K562 (cell line): Measurements from ENCODE around the gene HNF4A. TPM values are rescaled to one million over a fixed set of nuclear protein-coding genes. Genes with fewer than 3 reads are reported as not detected.

Experiments used
- FOXK1 ChIP-seq: sonication (generic); formaldehyde crosslinking; IDR thresholded peaks from 2 replicates; pipeline ENCODE4 v1.8.0; 2022; ENCODE audit warnings: missing genetic modification reagents, mild to moderate bottlenecking, borderline replicate concordance
- MAZ ChIP-seq, 2 experiments: fragments of 450-650 bp in 1 of 2; sonication (generic) in 1 of 2; formaldehyde crosslinking; IDR thresholded peaks in 1 of 2; conservative IDR thresholded peaks in 1 of 2; 2 replicates each; pipeline versions ENCODE4 v1.4.0 to v1.5.0; 2020; ENCODE audit warnings: mild to moderate bottlenecking in 1 of 2, missing genetic modification reagents in 1 of 2
- NBN ChIP-seq: fragments of 450-650 bp; IDR thresholded peaks from 2 replicates; pipeline ENCODE4 v1.6.1; 2016; ENCODE audit warnings: low read depth, mild to moderate bottlenecking
- POLR2B ChIP-seq: fragments of 450-650 bp; IDR thresholded peaks from 2 replicates; pipeline ENCODE4 v1.6.1; 2018; ENCODE audit warnings: low read depth; ENCODE audit not compliant: partially characterized antibody
- ZNF12 ChIP-seq: sonication (generic); formaldehyde crosslinking; IDR thresholded peaks from 2 replicates; pipeline ENCODE4 v1.4.0; 2020; ENCODE audit warnings: mild to moderate bottlenecking, missing genetic modification reagents
- ZNF584 ChIP-seq: fragments of 200-800 bp; sonication (Bioruptor generic); IDR thresholded peaks from 2 replicates; pipeline ENCODE4 v1.6.1; 2016; ENCODE audit warnings: low read depth, mild to moderate bottlenecking, missing genetic modification characterization, missing compliant biosample characterization
- ZNF766 ChIP-seq: fragments of 200-800 bp; sonication (Bioruptor generic); conservative IDR thresholded peaks from 2 replicates; pipeline ENCODE4 v1.6.1; 2016; ENCODE audit warnings: missing genetic modification characterization, missing compliant biosample characterization
- ZNF778 ChIP-seq: fragments of 450-650 bp; formaldehyde crosslinking; IDR thresholded peaks from 2 replicates; pipeline ENCODE4 v1.4.0; 2020; ENCODE audit warnings: mild to moderate bottlenecking, moderate library complexity
- polyA plus RNA-seq, 8 experiments: library from polyadenylated mRNA; depleted of rRNA in 4 of 8; stranded (reverse) in 5 of 8; unstranded in 3 of 8; fragments of >200 nt; fragmentation: Nextera tagmentation in 2 of 8; fragmentation: Illumina TruSeq in 1 of 8; extraction: Ambion mirVana in 2 of 8; extraction: Trizol in 1 of 8; gene quantifications; 2 replicates each; pipeline versions ENCODE4 v1.2.1 to v1.2.3, GENCODE V29; 2011 to 2014; ENCODE audit warnings: inconsistent platforms in 1 of 8, missing spikeins in 1 of 8
- total RNA-seq, 7 experiments: library from RNA; depleted of rRNA in 6 of 7; stranded (reverse); fragments of >200 nt in 6 of 7; fragmentation: Illumina TruSeq in 2 of 7; extraction: Trizol in 2 of 7; gene quantifications; 2 replicates each; pipeline versions ENCODE4 v1.2.1 to v1.2.3, GENCODE V29; 2011 to 2021; ENCODE audit warnings: low replicate concordance in 1 of 7
- TF ChIP-seq, protein P1 (sequence below), 2 experiments: fragments of 450-650 bp in 1 of 2; sonication (generic) in 1 of 2; formaldehyde crosslinking in 1 of 2; IDR thresholded peaks; 2 replicates each; pipeline versions ENCODE4 v1.7.1 to v1.9.0; 2016 to 2022; ENCODE audit warnings: inconsistent platforms in 1 of 2, mild to moderate bottlenecking in 1 of 2, missing genetic modification reagents in 1 of 2
- TF ChIP-seq, protein P2 (sequence below): fragments of 250-450 bp; sonication (Bioruptor Pico); IDR thresholded peaks from 2 replicates; pipeline ENCODE4 v1.5.0; 2021
- TF ChIP-seq, protein P3 (sequence below): fragments of 250-450 bp; sonication (Bioruptor Pico); IDR thresholded peaks from 2 replicates; pipeline ENCODE4 v1.9.0; 2021; ENCODE audit warnings: mild to moderate bottlenecking, inconsistent platforms
- TF ChIP-seq, protein P4 (sequence below): sonication (generic); formaldehyde crosslinking; IDR thresholded peaks from 2 replicates; pipeline ENCODE4 v1.9.0; 2022; ENCODE audit warnings: mild to moderate bottlenecking, missing genetic modification reagents

Gene HNF4A
- total and polyA plus RNA-seq, 9 of the 15 experiments (the other 6 are each of a cell fraction or from before 2014, with no cell fraction given) = 0.03 to 0.27 (median 0.08) TPM; not detected in 5

DNA sequence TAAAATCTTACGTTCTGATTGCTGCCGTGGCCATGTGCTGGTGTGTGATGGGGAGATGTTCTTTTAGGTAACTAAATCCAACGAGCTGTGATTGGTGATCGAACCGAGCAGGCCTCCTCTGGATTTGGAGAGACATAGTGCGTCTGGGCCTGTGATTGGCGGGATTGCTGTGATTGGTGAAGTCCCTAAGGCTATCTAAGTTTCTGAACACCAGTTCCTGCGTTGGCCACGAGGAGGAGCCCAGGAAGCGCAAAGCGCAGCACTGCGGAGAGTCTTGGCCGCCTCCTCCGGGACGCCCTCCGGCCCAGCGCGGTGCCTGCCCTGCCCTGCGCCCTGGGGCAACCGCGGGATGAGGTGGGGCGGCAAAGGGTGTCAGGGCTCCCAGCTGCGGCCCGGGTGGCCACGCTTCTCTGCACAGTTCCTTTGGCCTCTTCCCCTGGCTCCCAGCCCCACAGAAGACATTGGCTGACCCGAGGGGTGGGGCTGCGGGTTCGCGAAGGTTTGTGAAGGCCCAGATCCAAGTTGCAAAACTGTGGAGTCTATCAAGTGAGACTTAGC lies 33.0 kb downstream of the HNF4A start (continued):
- TF ChIP-seq, protein P1, sequence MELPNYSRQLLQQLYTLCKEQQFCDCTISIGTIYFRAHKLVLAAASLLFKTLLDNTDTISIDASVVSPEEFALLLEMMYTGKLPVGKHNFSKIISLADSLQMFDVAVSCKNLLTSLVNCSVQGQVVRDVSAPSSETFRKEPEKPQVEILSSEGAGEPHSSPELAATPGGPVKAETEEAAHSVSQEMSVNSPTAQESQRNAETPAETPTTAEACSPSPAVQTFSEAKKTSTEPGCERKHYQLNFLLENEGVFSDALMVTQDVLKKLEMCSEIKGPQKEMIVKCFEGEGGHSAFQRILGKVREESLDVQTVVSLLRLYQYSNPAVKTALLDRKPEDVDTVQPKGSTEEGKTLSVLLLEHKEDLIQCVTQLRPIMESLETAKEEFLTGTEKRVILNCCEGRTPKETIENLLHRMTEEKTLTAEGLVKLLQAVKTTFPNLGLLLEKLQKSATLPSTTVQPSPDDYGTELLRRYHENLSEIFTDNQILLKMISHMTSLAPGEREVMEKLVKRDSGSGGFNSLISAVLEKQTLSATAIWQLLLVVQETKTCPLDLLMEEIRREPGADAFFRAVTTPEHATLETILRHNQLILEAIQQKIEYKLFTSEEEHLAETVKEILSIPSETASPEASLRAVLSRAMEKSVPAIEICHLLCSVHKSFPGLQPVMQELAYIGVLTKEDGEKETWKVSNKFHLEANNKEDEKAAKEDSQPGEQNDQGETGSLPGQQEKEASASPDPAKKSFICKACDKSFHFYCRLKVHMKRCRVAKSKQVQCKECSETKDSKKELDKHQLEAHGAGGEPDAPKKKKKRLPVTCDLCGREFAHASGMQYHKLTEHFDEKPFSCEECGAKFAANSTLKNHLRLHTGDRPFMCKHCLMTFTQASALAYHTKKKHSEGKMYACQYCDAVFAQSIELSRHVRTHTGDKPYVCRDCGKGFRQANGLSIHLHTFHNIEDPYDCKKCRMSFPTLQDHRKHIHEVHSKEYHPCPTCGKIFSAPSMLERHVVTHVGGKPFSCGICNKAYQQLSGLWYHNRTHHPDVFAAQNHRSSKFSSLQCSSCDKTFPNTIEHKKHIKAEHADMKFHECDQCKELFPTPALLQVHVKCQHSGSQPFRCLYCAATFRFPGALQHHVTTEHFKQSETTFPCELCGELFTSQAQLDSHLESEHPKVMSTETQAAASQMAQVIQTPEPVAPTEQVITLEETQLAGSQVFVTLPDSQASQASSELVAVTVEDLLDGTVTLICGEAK (IDR thresholded peaks at IDR 0.05) = no peak
- TF ChIP-seq, protein P1 (CRISPR knock-in tag; IDR thresholded peaks at IDR 0.05) = no peak
- TF ChIP-seq, protein P2, sequence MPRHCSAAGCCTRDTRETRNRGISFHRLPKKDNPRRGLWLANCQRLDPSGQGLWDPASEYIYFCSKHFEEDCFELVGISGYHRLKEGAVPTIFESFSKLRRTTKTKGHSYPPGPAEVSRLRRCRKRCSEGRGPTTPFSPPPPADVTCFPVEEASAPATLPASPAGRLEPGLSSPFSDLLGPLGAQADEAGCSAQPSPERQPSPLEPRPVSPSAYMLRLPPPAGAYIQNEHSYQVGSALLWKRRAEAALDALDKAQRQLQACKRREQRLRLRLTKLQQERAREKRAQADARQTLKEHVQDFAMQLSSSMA (CRISPR knock-in tag) = no peak
- TF ChIP-seq, protein P3, sequence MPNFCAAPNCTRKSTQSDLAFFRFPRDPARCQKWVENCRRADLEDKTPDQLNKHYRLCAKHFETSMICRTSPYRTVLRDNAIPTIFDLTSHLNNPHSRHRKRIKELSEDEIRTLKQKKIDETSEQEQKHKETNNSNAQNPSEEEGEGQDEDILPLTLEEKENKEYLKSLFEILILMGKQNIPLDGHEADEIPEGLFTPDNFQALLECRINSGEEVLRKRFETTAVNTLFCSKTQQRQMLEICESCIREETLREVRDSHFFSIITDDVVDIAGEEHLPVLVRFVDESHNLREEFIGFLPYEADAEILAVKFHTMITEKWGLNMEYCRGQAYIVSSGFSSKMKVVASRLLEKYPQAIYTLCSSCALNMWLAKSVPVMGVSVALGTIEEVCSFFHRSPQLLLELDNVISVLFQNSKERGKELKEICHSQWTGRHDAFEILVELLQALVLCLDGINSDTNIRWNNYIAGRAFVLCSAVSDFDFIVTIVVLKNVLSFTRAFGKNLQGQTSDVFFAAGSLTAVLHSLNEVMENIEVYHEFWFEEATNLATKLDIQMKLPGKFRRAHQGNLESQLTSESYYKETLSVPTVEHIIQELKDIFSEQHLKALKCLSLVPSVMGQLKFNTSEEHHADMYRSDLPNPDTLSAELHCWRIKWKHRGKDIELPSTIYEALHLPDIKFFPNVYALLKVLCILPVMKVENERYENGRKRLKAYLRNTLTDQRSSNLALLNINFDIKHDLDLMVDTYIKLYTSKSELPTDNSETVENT (CRISPR knock-in tag) = no peak
- TF ChIP-seq POLR2B = no peak
- peak in 1 of 2 experiments; percentile 57; a peak in 2 of 4 replicates for TF ChIP-seq MAZ (CRISPR knock-in tag; conservative IDR thresholded peaks at IDR 0.05 in 1 of 2, IDR thresholded peaks at IDR 0.05 in 1 of 2)
- no peak for TF ChIP-seq NBN
- no peak for TF ChIP-seq ZNF12 (CRISPR knock-in tag)
- TF ChIP-seq ZNF584 (CRISPR knock-in tag) = no peak
- TF ChIP-seq, protein P4, sequence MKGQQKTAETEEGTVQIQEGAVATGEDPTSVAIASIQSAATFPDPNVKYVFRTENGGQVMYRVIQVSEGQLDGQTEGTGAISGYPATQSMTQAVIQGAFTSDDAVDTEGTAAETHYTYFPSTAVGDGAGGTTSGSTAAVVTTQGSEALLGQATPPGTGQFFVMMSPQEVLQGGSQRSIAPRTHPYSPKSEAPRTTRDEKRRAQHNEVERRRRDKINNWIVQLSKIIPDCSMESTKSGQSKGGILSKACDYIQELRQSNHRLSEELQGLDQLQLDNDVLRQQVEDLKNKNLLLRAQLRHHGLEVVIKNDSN (CRISPR knock-in tag) = no peak
- no peak for TF ChIP-seq FOXK1
- TF ChIP-seq ZNF766 (CRISPR knock-in tag) = no peak
- no peak for TF ChIP-seq ZNF778 (CRISPR knock-in tag)
